Liver (tissue), 3 donors: ENCODE results near the gene NAP1L4.

Experiments used
- ATF3 ChIP-seq: IDR thresholded peaks from 2 replicates; pipeline ENCODE4 v1.6.1; 2016; ENCODE audit warnings: antibody characterized with exemption
- CTCF ChIP-seq: fragments of 150-350 bp; IDR thresholded peaks from 2 replicates; pipeline ENCODE4 v1.5.1; 2017; ENCODE audit warnings: improper control_type of control experiment, low read depth, low read length; ENCODE audit not compliant: missing input control
- GABPA ChIP-seq, 2 donors: IDR thresholded peaks in 1 of 2; conservative IDR thresholded peaks in 1 of 2; 2 replicates each; pipeline ENCODE4 v1.6.1; 2016; ENCODE audit warnings: antibody characterized with exemption in 2 of 2, mild to moderate bottlenecking in 1 of 2, moderate library complexity in 1 of 2
- RAD21 ChIP-seq, 2 donors: IDR thresholded peaks; 2 replicates each; pipeline ENCODE4 v1.6.1; 2016; ENCODE audit warnings: antibody characterized with exemption in 2 of 2, mild to moderate bottlenecking in 2 of 2
- TAF1 ChIP-seq: conservative IDR thresholded peaks from 2 replicates; pipeline ENCODE4 v1.6.1; 2016; ENCODE audit warnings: antibody characterized with exemption, mild to moderate bottlenecking
- ZBTB33 ChIP-seq: IDR thresholded peaks from 2 replicates; pipeline ENCODE4 v1.6.1; 2016; ENCODE audit warnings: antibody characterized with exemption
- donor health status: healthy.
- donor health status: healthy.

GRCh38 chr11:2917842-2918490 is 74.2 kb downstream of the NAP1L4 start:
- TF ChIP-seq ATF3 (no peak), TAF1 (no peak), CTCF (no peak), GABPA (IDR thresholded peaks at IDR 0.05 in 1 of 2, conservative IDR thresholded peaks at IDR 0.05 in 1 of 2) (no peak), ZBTB33 (no peak), RAD21 (IDR thresholded peaks at IDR 0.05) (no peak)
